Measurements from ENCODE around the gene INSIG1.

The INSIG1 gene

GRCh38 chr7:155327590-155328320 is 30.1 kb downstream of the INSIG1 start:
- Histone ChIP-seq H3K4me3 (IDR thresholded peaks at IDR 0.05; ENCODE audit: insufficient read depth, low read depth, low read length) (no peak overlapping the region), H3K27me3 (ENCODE audit: insufficient read depth, low read depth) (peaks cover 5% of the 10 kb centered on the region; the same call in 1 of the 2 replicates), H3K4me1 (ENCODE audit: low read depth, poor library complexity, severe bottlenecking) (no peaks in the 10 kb centered on the region), H3K4me2 (no peak overlapping the region), H3K27ac (no peak overlapping the region), H3K36me3 (ENCODE audit: insufficient read depth) (no peaks in the 10 kb centered on the region), H4K20me1 (ENCODE audit: insufficient read depth) (no peaks in the 10 kb centered on the region), H3K9ac (no peak overlapping the region), H3K79me2 (ENCODE audit: insufficient read depth, low read depth) (no peaks in the 10 kb centered on the region), H2AFZ (ENCODE audit: low read depth) (no peak overlapping the region)
- no peak for TF ChIP-seq CTCF (conservative IDR thresholded peaks at IDR 0.05; ENCODE audit: low read depth, low read length)

GRCh38 chr7:155329225-155329624 is 31.5 kb downstream of the INSIG1 start:
- Histone ChIP-seq H3K27ac (no peak overlapping the region), H2AFZ (ENCODE audit: low read depth) (no peak overlapping the region), H3K4me2 (no peak overlapping the region), H3K27me3 (ENCODE audit: insufficient read depth, low read depth) (peaks cover 10% of the 10 kb centered on the region; the same call in 1 of the 2 replicates), H3K9ac (no peak overlapping the region), H3K79me2 (ENCODE audit: insufficient read depth, low read depth) (no peaks in the 10 kb centered on the region), H3K4me3 (IDR thresholded peaks at IDR 0.05; ENCODE audit: insufficient read depth, low read depth, low read length) (no peak overlapping the region), H4K20me1 (ENCODE audit: insufficient read depth) (no peaks in the 10 kb centered on the region), H3K4me1 (ENCODE audit: low read depth, poor library complexity, severe bottlenecking) (no peaks in the 10 kb centered on the region), H3K36me3 (ENCODE audit: insufficient read depth) (no peaks in the 10 kb centered on the region)
- TF ChIP-seq CTCF (conservative IDR thresholded peaks at IDR 0.05; ENCODE audit: low read depth, low read length): no peak

GRCh38 chr7:155331396-155331795 is 33.7 kb downstream of the INSIG1 start:
- no peak overlapping the region for H3K9ac ChIP-seq
- H3K27me3 ChIP-seq (ENCODE audit: insufficient read depth, low read depth): peaks cover 10% of the 10 kb centered on the region; the same call in 1 of the 2 replicates
- no peak overlapping the region for H3K27ac ChIP-seq
- no peak overlapping the region for H2AFZ ChIP-seq (ENCODE audit: low read depth)
- no peaks in the 10 kb centered on the region for H3K36me3 ChIP-seq (ENCODE audit: insufficient read depth)
- H3K4me3 ChIP-seq (IDR thresholded peaks at IDR 0.05; ENCODE audit: insufficient read depth, low read depth, low read length): no peak overlapping the region
- H4K20me1 ChIP-seq (ENCODE audit: insufficient read depth): no peaks in the 10 kb centered on the region
- no peak overlapping the region for H3K4me2 ChIP-seq
- no peaks in the 10 kb centered on the region for H3K4me1 ChIP-seq (ENCODE audit: low read depth, poor library complexity, severe bottlenecking)
- no peak for TF ChIP-seq CTCF (conservative IDR thresholded peaks at IDR 0.05; ENCODE audit: low read depth, low read length)
- H3K79me2 ChIP-seq (ENCODE audit: insufficient read depth, low read depth): no peaks in the 10 kb centered on the region

GRCh38 chr7:155333346-155334234 is 35.9 kb downstream of the INSIG1 start:
- H2AFZ ChIP-seq (ENCODE audit: low read depth): no peak overlapping the region
- H3K4me3 ChIP-seq (IDR thresholded peaks at IDR 0.05; ENCODE audit: insufficient read depth, low read depth, low read length): no peak overlapping the region
- TF ChIP-seq CTCF (conservative IDR thresholded peaks at IDR 0.05; ENCODE audit: low read depth, low read length): no peak
- H3K4me2 ChIP-seq: no peak overlapping the region
- peaks cover 16% of the 10 kb centered on the region; the same call in 1 of the 2 replicates for H3K27me3 ChIP-seq (ENCODE audit: insufficient read depth, low read depth)
- H3K9ac ChIP-seq: no peak overlapping the region
- H4K20me1 ChIP-seq (ENCODE audit: insufficient read depth): no peaks in the 10 kb centered on the region
- no peak overlapping the region for H3K27ac ChIP-seq
- H3K4me1 ChIP-seq (ENCODE audit: low read depth, poor library complexity, severe bottlenecking): no peaks in the 10 kb centered on the region
- H3K36me3 ChIP-seq (ENCODE audit: insufficient read depth): no peaks in the 10 kb centered on the region
- no peaks in the 10 kb centered on the region for H3K79me2 ChIP-seq (ENCODE audit: insufficient read depth, low read depth)
